Measurements from ENCODE around the gene SKP1.

DNA sequence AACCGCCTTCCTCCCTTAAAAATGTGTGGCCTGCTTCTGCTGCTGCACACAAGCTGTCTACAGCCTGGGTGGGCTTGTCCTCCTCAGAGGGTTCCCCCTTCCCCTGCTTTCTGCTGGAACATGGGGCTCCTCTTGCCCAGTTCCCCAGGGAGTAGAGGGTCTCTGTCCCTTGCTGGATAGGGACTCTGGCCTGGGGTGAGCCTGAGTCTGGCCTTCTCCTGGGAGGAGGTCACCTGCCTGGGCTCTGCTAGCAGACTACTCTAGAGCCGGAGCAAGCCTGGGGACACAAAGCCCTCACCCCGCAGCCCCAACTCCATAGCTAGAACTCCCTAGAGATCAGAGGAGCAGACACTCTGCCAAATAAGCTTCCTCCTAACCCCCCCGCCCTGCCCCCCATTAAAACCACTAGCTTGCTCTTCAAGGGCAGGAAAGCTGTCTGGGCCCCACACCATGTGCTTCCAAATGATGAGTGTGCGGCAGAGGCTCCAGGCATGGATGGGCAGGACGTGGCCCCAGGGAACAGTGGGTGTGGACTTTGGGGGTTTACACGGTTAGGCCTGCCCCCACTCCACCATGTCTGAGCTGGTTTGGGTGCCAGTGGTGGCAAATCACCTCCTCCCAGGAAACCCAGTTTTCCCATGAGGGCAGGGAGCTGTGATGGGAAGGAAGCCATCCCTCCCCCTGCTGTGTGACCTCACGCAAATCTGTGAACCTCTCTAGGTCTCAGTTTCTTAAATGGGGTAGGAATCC lies 52.3 kb downstream of the SKP1 start:
- TF ChIP-seq, protein P1, sequence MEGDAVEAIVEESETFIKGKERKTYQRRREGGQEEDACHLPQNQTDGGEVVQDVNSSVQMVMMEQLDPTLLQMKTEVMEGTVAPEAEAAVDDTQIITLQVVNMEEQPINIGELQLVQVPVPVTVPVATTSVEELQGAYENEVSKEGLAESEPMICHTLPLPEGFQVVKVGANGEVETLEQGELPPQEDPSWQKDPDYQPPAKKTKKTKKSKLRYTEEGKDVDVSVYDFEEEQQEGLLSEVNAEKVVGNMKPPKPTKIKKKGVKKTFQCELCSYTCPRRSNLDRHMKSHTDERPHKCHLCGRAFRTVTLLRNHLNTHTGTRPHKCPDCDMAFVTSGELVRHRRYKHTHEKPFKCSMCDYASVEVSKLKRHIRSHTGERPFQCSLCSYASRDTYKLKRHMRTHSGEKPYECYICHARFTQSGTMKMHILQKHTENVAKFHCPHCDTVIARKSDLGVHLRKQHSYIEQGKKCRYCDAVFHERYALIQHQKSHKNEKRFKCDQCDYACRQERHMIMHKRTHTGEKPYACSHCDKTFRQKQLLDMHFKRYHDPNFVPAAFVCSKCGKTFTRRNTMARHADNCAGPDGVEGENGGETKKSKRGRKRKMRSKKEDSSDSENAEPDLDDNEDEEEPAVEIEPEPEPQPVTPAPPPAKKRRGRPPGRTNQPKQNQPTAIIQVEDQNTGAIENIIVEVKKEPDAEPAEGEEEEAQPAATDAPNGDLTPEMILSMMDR (IDR thresholded peaks at IDR 0.05; ENCODE audit: low read depth, low read length, poor library complexity, severe bottlenecking): no peak
- TF ChIP-seq EZH2phosphoT487 (IDR thresholded peaks at IDR 0.05; ENCODE audit: borderline replicate concordance, low read length): no peak

Measured in DOHH2 (cell line).